ENCODE measurements around the gene ZFHX2.
"Not testable (repeated sequence)": the region's sequence is repeated elsewhere in the genome, so short reads cannot be mapped to it uniquely, and the experiment has no call there.

ZFHX2 gene

DNA sequence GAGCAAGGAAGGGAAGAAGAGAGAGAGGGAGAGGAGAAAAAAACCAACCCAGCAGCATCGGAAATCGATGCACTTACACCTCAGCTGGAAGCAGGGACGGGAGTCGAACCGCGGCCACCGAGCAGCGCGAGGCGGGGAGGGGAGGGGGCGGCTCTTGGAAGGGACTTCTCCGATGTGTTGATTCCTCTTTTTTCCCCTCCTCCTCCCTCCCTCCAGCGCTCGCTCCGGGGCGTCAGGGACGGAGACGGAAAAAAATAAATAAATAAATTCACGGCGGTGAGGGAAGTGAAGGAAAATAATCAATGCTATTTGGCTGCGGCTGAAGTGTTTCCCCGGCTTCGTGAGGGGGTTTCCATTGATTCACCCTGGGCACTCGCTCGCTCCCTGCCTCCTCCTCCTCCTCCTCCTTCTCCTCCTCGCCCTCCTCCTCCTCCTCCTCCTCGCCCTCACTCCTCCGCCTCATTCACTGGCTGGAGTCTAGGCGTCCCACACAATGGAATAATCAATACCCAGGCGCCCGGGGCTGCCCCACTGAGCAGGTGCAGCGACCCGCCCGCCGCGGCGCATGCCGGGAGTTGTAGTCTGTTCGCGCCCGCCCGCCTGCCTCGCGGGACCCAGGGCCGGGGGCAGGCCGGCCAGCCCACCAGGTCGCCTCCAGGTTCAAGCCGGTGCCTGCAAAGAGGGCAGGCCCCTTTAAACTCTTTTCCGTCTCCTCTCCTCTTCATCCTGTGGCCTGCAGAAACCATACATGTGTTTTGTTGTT lies at the start of gene ZFHX2:
ZFHX2 (minus strand) TSS at position 500 of the 763 bp plus-strand sequence. CDS start 16,440 bp downstream, outside the sequence.
- DNase-seq (ENCODE audit: low read depth, low spot score): no peak

DNA sequence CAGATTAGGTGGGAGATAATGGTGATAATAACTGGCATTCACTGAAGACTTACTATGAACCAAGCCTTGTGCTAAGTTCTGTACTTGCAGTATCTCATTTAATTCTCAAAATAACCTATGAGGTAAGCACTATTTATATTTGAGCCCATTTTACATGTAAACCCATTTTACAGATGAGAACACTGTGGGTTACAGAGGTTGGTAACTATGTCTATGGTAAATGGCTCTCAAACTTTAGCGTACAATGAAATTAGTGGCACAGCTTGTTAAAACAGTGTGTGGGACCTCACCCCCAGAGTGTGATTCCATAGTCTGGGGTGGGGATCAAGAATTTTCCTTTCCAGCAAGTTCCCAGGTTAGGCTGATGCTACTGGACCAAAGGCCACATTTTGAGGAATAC lies 49.2 kb upstream of the ZFHX2 start:
- no peak for DNase-seq (ENCODE audit: low read depth, low spot score)

DNA sequence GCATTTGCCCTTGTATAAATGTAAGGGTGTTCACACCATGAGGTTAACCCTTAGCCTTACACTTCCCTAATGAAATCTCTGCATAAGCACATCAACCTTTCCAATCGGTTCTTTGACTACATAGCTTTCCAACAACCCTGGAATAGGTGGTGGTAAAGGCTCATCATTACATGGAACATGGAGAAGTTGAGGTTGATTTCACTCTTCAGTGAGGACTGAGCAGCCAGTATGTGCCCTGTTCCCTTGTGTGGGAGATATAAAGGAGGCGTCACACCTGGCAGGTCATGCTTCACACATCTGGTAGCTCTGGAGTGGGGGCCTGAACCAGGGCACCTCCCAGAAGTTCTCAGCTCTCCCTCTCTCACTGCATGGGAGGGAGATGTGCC lies 48.8 kb upstream of the ZFHX2 start:
- DNase-seq (ENCODE audit: low read depth, low spot score): no peak

DNA sequence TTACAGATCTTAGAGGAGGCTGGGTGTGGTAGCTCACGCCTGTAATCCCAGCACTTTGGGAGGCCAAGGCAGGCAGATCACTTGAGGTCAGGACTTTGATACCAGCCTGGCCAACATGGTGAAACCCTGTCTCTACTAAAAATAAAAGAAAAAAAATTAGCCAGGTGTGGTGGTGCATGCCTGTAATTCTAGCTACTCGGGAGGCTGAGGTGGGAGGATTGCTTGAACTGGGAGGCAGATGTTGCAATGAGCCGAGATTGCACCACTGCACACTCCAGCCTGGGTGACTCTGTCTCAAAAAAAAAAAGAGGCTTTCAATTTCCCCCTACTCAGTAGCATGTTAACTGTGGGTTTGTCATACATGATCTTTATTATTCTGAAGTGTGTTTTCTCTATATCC lies 42.6 kb upstream of the ZFHX2 start:
- DNase-seq (ENCODE audit: low read depth, low spot score): not testable (repeated sequence)

DNA sequence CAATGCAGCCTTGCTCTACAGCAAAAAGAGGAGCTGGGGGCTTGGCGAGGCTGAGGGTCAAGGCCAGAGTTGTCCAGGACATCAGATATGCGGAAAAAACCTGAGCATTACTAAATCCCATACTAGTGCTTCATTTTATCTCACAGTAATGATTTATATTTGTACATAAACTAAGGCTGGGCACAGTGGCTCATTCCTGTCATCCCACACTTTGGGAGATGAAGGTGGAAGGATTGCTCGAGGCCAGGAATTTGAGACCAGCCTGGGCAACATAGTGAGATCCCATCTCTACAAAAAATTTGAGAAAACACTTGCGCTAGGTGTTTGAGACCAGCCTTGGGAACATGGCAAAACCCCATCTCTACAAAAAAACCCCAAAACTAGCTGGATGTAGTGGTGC lies 38.6 kb upstream of the ZFHX2 start:
- DNase-seq (ENCODE audit: low read depth, low spot score): no peak

DNA sequence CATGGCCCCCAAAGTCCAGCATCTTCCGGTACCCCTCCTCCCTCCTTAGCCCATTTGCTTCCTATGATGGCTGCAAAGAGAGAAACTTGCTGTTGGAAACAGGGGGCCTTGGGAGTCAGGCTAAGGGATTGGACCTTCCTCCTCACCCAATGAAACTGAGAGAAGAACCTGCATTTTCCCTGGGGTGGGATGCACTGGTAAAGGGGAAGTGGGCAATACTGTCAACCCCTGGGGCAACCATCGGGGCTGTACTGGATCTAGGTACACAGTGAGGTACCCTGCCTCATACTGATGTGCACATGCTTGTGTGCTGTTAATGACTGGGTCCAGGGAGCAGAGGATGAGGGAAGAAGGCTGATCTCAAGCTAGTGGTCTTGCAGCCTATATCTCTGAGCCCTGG lies 38.0 kb upstream of the ZFHX2 start:
- no peak for DNase-seq (ENCODE audit: low read depth, low spot score)

DNA sequence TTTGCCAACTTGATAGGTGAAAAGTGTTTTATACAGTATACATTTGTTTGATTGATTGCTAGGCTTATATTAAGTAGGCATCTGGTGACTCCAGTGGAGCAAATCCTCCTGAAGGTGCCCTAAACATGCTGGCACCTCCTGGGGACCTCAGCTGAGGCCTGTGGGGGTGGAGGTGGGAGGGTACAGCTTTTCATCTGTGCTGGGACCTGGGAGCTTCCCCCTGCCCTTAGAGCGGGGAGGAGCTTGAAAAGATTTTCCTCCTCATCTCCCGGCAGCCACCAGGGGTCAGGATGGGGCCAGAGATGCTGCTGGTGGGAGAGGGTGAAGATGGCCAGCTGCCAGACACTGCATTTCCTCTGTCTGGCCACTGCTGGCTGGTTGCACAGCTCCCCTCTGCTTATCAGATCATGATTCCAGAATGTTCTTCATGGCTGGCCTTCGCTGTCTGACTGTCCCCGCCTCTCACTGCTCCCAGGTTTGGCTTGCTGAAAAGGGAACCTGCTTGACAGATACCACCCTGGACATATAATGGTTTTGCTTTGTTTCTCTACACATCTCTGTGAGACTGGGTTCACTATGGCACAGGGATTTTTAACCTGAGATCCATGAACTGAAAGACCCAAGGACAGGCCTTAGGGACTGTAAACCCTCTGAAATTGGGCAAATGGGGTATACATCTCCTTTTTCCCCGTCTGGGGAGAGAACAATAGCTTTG lies 37.5 kb upstream of the ZFHX2 start:
- no peak for DNase-seq (ENCODE audit: low read depth, low spot score)

DNA sequence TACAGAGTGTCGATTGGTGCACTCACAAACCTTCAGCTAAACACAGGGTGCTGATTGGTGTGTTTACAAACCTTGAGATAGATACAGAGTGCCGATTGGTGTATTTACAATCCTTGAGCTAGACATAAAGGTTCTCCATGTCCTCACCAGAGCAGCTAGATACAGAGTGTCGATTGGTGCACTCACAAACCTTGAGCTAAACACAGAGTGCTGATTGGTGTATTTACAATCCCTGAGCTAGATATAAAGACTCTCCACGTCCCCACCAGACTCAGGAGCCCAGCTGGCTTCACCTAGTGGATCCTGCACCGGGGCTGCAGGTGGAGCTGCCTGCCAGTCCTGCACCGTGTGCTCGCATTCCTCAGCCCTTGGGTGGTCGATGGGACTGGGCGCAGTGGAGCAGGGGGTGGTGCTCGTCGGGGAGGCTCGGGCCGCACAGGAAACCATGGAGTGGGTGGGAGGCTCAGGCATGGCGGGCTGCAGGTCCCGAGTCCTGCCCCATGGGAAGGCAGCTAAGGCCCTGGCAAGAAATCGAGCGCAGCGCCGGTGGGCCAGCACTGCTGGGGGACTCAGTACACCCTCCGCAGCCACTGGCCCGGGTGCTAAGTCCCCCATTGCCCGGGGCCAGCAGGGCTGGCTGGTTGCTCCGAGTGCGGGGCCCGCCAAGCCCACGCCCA lies 33.1 kb upstream of the ZFHX2 start:
- not testable (repeated sequence) for DNase-seq (ENCODE audit: low read depth, low spot score)

DNA sequence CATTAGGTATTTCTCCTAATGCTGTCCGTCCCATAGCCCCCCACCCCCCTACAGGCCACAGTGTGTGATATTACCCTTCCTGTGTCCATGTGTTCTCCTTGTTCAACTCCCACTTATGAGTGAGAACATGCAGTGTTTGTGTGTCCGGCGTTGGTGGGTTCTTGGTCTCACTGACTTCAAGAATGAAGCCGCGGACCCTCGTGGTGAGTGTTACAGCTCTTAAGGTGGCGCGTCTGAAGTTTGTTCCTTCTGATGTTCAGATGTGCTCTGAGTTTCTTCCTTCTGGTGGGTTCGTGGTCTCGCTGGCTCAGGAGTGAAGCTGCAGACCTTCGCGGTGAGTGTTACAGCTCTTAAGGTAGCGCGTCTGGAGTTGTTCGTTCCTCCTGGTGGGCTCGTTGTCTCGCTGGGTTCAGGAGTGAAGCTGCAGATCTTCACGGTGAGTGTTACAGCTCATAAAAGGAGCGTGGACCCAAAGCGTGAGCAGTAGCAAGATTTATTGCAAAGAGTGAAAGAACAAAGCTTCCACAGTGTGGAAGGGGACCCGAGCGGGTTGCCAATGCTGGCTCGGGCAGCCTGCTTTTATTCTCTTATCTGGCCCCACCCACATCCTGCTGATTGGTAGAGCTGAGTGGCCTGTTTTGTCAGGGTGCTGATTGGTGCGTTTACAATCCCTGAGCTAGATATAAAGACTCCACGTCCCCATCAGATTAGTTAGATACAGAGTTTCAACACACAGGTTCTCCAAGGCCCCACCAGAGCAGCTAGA lies 32.4 kb upstream of the ZFHX2 start:
- DNase-seq (ENCODE audit: low read depth, low spot score): not testable (repeated sequence)

DNA sequence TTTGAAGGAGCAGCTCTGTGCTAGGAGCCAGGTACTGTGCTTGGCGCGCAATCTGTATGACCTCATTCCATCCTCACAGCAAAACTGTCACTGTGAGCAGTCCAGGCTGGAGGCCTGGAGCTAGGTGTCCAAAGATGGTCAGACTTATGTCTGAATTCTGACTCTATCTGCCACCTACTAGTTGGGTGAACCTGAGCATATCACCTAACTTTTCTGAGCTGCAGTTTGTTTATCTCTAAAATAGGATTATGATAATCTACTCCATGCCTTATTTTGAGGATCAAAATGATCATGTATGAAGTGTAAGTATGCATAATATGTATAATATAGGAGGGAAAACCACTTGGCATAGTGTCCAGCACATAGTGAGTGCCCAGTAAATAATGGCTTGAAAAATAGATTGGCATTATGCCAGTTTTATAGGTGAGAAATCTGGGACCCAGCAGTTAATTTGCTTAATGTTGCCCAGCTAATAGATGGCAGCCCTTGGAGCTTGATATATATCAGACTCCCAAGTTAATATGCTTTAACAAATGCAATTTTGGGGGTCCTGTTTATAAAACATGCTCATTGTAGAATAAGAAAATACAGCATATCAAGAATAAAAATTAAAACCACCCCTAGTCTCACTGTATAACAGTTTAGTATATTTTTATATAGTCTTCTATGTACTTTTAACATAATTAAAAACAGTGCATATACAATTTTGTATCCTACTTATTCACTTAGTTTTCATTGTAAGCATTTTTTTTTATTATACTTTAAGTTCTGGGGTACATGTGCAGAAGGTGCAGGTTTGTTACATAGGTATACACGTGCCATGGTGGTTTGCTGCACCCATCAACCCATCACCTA lies 31.6 kb upstream of the ZFHX2 start:
- DNase-seq (ENCODE audit: low read depth, low spot score): no peak

DNA sequence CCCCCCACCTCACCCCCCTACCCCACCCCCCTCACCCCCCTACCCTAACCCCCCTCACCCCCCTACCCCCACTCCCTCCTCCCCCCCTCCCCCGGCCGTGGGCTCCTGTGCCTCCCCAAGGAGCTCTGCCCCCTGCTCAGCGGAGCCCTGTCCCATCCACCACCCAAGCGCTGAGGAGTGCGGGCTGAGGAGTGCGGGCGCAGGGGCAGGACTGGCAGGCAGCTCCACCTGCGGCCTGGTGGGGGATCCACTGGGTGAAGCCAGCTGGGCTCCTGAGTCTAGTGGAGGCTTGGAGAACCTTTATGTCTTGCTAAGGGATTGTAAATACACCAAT lies 29.4 kb upstream of the ZFHX2 start:
- DNase-seq (ENCODE audit: low read depth, low spot score): no peak

DNA sequence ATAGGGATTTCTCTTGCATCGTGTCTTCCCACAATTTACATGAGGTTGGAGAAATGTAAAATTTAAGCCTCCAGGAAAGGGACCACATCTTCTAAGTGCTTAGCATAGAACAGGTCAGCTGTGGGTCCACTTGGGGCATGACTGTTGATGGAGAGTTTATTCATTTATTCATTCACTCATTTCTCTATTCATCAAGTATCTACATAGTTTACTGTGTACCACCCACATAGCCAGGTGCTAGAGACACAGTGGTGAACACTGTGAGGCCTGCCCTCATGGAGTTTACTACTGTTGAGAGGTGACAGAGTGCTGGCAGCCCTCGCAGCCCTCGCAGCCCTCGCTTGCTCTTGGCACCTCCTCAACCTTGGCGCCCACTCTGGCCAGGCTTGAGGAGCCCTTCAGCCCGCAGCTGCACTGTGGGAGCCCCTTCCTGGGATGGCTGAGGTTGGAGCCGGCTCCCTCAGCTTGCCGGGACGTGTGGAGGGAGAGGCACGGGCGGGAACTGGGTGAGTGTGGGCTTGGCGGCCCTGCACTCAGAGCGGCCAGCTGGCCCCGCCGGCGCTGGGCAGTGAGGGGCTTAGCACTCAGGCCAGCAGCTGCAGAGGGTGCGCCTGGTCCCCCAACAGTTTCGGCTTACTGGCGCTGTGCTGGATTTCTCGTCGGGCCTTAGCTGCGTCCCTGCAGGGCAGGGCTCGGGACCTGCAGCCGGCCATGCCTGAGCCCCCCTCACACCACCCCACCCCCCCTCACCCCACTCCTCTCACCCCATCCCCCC lies 28.8 kb upstream of the ZFHX2 start:
- DNase-seq (ENCODE audit: low read depth, low spot score): no peak

DNA sequence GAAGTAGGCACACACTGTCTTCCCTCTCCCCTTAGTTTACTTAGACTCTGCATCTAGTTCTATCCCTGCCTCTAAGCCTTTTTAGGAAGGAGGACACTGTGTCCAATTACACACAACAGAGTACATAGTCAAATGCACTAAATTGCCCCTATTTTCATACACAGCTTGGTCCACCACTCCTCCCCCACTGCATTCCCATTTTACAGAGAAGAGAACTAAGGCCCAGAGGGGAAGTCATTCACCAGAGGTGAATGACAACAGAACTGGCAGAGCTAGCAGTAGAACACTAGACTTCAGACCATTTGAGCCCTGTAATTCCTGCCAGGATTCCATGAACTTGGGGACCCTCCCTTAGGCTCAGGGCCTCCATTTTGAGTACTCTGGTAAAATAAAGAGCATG lies 28.2 kb upstream of the ZFHX2 start:
- no peak for DNase-seq (ENCODE audit: low read depth, low spot score)

DNA sequence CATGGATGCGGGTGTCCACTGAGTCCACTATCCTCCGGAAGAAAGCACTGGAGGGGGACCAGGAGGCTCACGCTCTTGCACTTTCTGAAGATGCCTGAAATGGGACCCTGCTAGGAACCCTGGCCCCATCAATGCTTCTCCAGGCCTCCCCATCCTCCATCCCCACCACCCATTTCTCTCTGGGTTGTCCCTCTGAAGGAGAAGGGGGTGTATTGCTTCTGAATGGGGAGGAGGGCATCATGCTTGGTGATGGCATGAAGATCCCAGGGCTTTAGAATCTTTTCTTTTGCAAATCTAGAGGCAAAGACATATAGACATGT lies 27.7 kb upstream of the ZFHX2 start:
- DNase-seq (ENCODE audit: low read depth, low spot score): no peak

DNA sequence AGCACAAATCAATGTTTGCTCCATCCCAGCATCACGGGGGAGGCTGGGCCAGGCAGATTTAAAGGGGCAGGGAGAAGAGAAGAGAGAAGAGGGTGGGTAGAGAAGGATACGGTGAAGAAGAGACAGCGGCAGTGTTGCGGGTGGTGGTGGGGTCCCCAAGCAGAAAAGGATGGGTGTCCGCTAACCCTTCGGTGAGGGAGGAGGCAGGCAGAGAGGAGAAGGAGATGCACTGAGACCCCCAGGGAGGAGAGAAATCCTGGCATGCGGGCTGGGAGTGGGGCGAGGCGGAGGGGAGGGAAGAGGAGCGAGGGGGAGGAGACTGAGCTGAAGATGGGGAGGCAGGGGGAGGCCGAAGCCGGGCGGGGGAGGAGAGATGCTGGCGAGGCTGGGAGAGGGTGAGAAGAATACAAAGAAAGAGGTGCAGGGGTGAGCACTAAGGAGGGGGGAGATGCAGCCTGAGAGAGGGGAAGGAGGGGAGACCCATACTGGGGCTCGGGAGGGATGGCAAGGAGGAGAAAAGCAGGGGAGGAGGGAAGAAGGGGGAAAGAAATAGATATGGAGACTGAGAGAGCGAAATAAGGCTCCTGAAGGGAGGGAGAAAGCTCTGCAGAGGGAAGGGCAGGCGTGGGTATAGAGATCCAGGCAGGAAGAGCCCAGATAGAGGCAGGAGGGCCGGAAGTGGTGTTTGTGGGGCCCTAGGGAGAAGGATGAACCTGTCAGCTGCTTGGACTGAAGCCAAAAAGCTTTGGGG lies 27.2 kb upstream of the ZFHX2 start, which contains the start of gene JPH4:
JPH4 (minus strand) TSS at position 231 of the 751 bp plus-strand sequence. CDS start 1,337 bp downstream, outside the sequence.
- no peak for DNase-seq (ENCODE audit: low read depth, low spot score)

DNA sequence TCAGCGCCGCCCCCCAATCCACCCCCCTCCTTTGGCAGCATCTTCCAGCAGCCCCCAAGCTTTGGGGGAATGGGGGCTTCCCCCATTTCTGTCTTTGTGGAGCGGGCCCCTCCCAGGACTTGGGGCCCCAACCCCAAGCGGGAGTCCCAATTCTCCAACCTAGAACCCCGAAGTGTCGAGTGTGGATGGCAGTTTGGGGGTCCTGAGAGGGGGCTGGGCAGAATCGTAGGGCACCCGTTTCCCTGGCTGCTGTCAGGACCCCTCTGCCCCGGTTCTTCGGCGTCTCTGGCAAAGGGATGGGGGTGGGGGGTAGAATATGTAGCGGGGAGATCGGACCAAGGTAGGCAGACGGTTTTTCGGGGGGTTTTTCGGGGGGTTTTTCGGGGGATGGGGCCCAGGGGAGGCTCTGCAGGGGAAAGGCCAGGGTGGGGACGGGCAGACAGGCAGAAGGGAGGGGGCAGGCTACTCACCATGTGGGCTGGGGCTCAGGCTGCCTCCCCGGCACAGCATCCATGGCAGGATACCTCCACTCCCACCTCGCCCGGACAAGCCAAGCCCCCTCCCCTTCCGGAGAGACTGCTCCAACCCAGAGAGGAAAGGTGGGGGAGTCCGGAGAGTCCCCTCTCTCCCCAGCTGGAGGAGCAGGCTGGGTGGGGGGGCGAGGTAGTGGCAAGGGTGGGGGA lies 26.3 kb upstream of the ZFHX2 start:
- no peak for DNase-seq (ENCODE audit: low read depth, low spot score)

DNA sequence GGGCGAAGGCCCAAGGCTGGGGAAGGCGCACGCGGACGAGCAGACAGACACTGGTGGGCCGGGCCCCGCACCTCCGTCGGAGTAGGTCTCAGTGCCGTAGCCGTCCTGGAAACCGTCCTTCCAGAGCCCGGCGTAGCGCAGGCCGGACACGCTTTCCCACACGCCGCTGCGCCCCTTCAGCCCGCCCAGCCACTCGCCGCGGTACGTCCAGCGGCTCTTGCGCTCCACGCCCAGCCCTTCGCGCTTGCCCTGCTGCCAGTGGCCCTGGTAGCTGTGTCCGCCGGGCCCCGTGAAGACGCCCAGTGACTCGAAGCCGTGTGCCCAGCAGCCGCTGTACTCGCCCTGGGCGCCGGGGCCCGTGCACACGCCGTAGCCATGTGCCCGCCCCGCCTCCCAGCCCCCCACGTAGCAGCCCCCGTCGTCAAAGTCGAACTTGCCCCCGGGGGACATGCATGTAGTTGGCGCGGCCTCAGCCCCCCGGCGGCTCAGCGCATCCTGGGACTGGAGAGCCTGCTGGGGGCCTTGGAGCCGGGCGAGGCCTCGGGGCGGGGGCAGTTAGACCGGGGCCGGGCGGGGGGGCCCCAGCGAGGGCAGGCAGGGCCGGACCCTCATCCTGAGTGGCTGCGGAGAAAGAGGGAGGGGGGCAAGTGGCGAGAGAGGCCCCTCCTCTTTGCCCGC lies 25.6 kb upstream of the ZFHX2 start:
- DNase-seq (ENCODE audit: low read depth, low spot score): no peak

DNA sequence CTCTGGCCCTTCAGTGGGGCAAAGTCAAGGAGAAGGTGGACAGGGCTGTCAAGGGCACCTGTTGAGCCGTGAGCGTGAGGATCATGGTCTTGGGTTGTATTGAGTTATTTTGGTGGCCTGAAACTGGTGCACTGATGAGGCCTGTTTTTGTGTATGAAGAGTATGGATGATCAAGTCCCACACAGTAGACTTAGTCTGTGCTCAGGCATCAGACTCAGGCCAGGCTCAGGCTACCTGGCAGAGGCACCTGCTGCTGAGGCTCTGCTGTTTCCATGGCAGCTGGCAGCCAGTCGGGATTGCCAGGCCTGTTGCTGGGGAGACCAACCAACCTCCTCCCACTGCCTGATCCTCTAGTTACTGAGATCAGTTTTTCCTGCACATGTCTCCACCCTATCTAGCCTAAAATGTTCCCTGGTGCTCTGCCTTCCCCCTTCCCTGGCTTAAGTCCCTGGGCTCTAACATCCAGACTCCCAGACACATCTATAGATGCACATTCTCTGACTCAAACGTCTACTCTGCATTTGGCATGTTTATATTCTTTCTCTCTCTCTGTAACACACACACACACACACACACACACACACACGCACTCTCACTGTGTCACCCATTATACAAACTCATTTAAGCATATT lies 21.9 kb upstream of the ZFHX2 start:
- no peak for DNase-seq (ENCODE audit: low read depth, low spot score)

Measured in iPS DF 19.7 (cell line).